Mesendoderm (in vitro differentiated cells): ENCODE measurements around the gene TNFSF11.

Experiments
- DNase-seq: peaks from one replicate; pipeline ENCODE4 v3.0.0; 2013
- H2AK5ac ChIP-seq: 2 replicates; pipeline ENCODE4 v1.6.1; 2013; ENCODE audit warnings: low read length, inconsistent platforms
- H2BK120ac ChIP-seq: 2 replicates; pipeline ENCODE4 v1.6.1; 2013; ENCODE audit warnings: low read depth, mild to moderate bottlenecking, low read length, moderate library complexity, mixed read lengths
- H2BK15ac ChIP-seq: replicated peaks from 2 replicates; pipeline ENCODE4 v1.6.1; 2013; ENCODE audit warnings: low read depth, mild to moderate bottlenecking, moderate library complexity
- H2BK5ac ChIP-seq: 2 replicates; pipeline ENCODE4 v1.6.1; 2013; ENCODE audit warnings: low read length, inconsistent platforms
- H3K18ac ChIP-seq: 2 replicates; pipeline ENCODE4 v1.6.1; 2013; ENCODE audit warnings: mild to moderate bottlenecking, low read length, mixed read lengths
- H3K23ac ChIP-seq: one replicate; pipeline ENCODE4 v1.6.1; 2013; ENCODE audit warnings: low read length
- H3K27ac ChIP-seq: 2 replicates; pipeline ENCODE4 v1.5.1; 2013; ENCODE audit warnings: low read depth, mild to moderate bottlenecking, inconsistent platforms, low read length, moderate library complexity
- H3K27me3 ChIP-seq: 2 replicates; pipeline ENCODE4 v1.6.1; 2013; ENCODE audit warnings: low read length, control low read depth, mild to moderate bottlenecking, inconsistent platforms; ENCODE audit not compliant: insufficient read depth, poor library complexity
- H3K36me3 ChIP-seq: 2 replicates; pipeline ENCODE4 v1.6.1; 2013; ENCODE audit warnings: low read length, inconsistent platforms; ENCODE audit not compliant: control insufficient read depth, insufficient read depth
- H3K4ac ChIP-seq: one replicate; pipeline ENCODE4 v1.6.1; 2013; ENCODE audit warnings: low read depth, mild to moderate bottlenecking, low read length, moderate library complexity
- H3K4me1 ChIP-seq: 2 replicates; pipeline ENCODE4 v1.6.1; 2013; ENCODE audit warnings: low read depth, low read length, inconsistent platforms; ENCODE audit not compliant: control insufficient read depth
- H3K4me2 ChIP-seq: 2 replicates; pipeline ENCODE4 v1.6.1; 2013; ENCODE audit warnings: low read length
- H3K4me3 ChIP-seq: 2 replicates; pipeline ENCODE4 v1.5.1; 2013; ENCODE audit warnings: mild to moderate bottlenecking, low read length
- H3K56ac ChIP-seq: one replicate; pipeline ENCODE4 v1.6.1; 2013; ENCODE audit warnings: low read length
- H3K79me1 ChIP-seq: 2 replicates; pipeline ENCODE4 v1.6.1; 2013; ENCODE audit warnings: low read length, inconsistent platforms
- H3K79me2 ChIP-seq: 2 replicates; pipeline ENCODE4 v1.6.1; 2013; ENCODE audit warnings: mild to moderate bottlenecking, low read length; ENCODE audit not compliant: control insufficient read depth, insufficient read depth
- H3K9ac ChIP-seq: 2 replicates; pipeline ENCODE4 v1.6.1; 2013; ENCODE audit warnings: low read length, inconsistent platforms
- H4K5ac ChIP-seq: one replicate; pipeline ENCODE4 v1.6.1; 2013; ENCODE audit warnings: low read length
- H4K8ac ChIP-seq: one replicate; pipeline ENCODE4 v1.6.1; 2013; ENCODE audit warnings: low read depth, mild to moderate bottlenecking, control low read depth, low read length, moderate library complexity
- WGBS: extraction: QIAGEN DNeasy Blood & Tissue Kit; methylation state at CpG from one replicate; pipeline ENCODE4 v1.1.7; 2013; ENCODE audit warnings: low lambda C conversion rate, missing lambda C conversion rate; ENCODE audit not compliant: insufficient coverage; ENCODE audit errors: extremely low coverage; 5-methylcytosine and 5-hydroxymethylcytosine counted together

TNFSF11 gene

DNA sequence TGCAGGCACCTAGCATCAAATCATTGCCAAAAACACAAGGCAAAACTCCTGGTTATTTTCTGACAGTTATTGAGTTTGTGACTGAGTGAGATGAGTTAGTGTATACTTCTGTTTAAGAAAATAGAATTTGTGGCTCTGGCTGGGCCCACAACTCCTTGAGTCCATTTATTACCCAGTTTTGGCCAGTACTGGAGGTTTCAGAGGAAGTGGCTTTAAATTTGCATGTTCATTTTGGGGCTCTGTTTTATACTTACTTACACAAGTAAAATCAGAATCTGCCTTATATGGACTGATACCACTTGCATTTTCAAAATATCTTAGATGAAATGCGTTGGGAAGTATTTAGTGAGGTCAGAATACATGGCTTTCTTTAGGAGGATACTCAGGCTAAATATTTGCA is 29.0 kb downstream of the TNFSF11 start:
- no CpG with 5 or more reads among the region's 1 CpG for WGBS
- no peak overlapping the region for H3K27ac ChIP-seq
- H4K8ac ChIP-seq: no peak overlapping the region
- no peak overlapping the region for H2BK120ac ChIP-seq
- H3K9ac ChIP-seq: no peak overlapping the region
- no peaks in the 10 kb centered on the region for H3K79me2 ChIP-seq
- H2AK5ac ChIP-seq: no peak overlapping the region
- H3K4me2 ChIP-seq: no peak overlapping the region
- H3K4me1 ChIP-seq: no peaks in the 10 kb centered on the region
- H3K4ac ChIP-seq: no peak overlapping the region
- no peak overlapping the region for H2BK15ac ChIP-seq
- no peak overlapping the region for H2BK5ac ChIP-seq
- no peaks in the 10 kb centered on the region for H3K79me1 ChIP-seq
- no peak overlapping the region for H3K56ac ChIP-seq
- no peaks in the 10 kb centered on the region for H3K36me3 ChIP-seq
- H3K27me3 ChIP-seq: no peaks in the 10 kb centered on the region
- no peak overlapping the region for H4K5ac ChIP-seq
- no peak for DNase-seq
- no peak overlapping the region for H3K4me3 ChIP-seq
- no peak overlapping the region for H3K23ac ChIP-seq
- H3K18ac ChIP-seq: no peak overlapping the region

DNA sequence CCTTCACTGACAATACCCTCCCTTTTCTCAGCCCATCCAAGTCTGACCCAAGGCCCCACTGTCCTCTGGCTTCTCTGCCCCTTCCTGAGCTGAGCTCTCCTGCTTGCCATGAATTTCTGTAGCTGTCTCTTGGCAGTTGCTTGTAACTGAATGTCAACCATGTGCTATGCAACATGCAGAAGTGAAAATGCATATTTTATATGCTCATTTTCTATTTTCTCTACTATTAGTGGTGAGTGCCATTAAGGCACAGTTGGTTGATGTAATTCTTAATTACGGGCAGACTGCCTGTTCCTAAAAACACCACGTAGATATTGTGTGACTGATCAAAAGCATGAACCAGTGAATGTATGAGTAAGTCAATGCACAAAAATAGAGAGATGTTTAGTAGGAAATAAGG is 29.6 kb downstream of the TNFSF11 start:
- no CpG with 5 or more reads among the region's 2 CpGs for WGBS
- no peaks in the 10 kb centered on the region for H3K27me3 ChIP-seq
- H3K18ac ChIP-seq: no peak overlapping the region
- H2BK120ac ChIP-seq: no peak overlapping the region
- no peak for DNase-seq
- no peak overlapping the region for H3K4ac ChIP-seq
- no peak overlapping the region for H3K56ac ChIP-seq
- no peak overlapping the region for H4K8ac ChIP-seq
- H2BK15ac ChIP-seq: no peak overlapping the region
- no peak overlapping the region for H3K9ac ChIP-seq
- H3K4me1 ChIP-seq: no peaks in the 10 kb centered on the region
- H3K23ac ChIP-seq: no peak overlapping the region
- H3K79me1 ChIP-seq: no peaks in the 10 kb centered on the region
- no peaks in the 10 kb centered on the region for H3K79me2 ChIP-seq
- H3K4me3 ChIP-seq: no peak overlapping the region
- no peak overlapping the region for H4K5ac ChIP-seq
- no peak overlapping the region for H2AK5ac ChIP-seq
- H3K27ac ChIP-seq: no peak overlapping the region
- H3K4me2 ChIP-seq: no peak overlapping the region
- H2BK5ac ChIP-seq: no peak overlapping the region
- no peaks in the 10 kb centered on the region for H3K36me3 ChIP-seq

- Histone ChIP-seq H2BK120ac (no peak overlapping the region), H3K4me1 (no peaks in the 10 kb centered on the region), H3K56ac (no peak overlapping the region), H3K79me2 (no peaks in the 10 kb centered on the region), H2AK5ac (no peak overlapping the region), H4K8ac (no peak overlapping the region), H4K5ac (no peak overlapping the region), H2BK5ac (no peak overlapping the region), H3K4ac (no peak overlapping the region), H3K27ac (no peak overlapping the region), H3K79me1 (no peaks in the 10 kb centered on the region), H2BK15ac (no peak overlapping the region), H3K27me3 (no peaks in the 10 kb centered on the region), H3K18ac (no peak overlapping the region), H3K4me2 (no peak overlapping the region), H3K36me3 (no peaks in the 10 kb centered on the region), H3K23ac (no peak overlapping the region), H3K4me3 (no peak overlapping the region), H3K9ac (no peak overlapping the region)
- WGBS: no CpG with 5 or more reads among the region's 2 CpGs
- no peak for DNase-seq
Observed at GRCh38 chr13:42607546-42607945, 33.6 kb downstream of the TNFSF11 start.

DNA sequence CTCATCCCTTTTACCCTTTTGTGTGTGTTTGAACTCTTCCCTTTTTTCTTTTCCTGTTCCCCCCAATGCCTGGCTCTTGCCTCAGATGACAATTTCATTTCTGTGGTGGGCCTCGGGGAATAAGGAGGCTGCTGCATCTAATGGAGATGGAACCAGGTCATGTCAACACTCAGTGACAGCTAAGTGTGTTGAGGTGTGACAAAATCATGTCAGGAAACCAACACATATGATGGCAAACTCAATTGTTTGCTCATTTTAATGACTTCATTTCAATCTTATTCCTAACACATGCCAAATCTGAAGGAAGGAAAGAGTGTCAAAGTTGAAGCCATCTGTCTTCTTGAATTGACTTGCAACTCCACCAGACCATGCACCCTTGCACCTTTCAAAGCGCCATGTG is 36.7 kb downstream of the TNFSF11 start:
- H2BK5ac ChIP-seq: no peak overlapping the region
- H4K8ac ChIP-seq: no peak overlapping the region
- H3K23ac ChIP-seq: no peak overlapping the region
- H3K36me3 ChIP-seq: no peaks in the 10 kb centered on the region
- H3K79me1 ChIP-seq: no peaks in the 10 kb centered on the region
- H4K5ac ChIP-seq: no peak overlapping the region
- H2BK15ac ChIP-seq: no peak overlapping the region
- H3K56ac ChIP-seq: no peak overlapping the region
- no peak overlapping the region for H3K9ac ChIP-seq
- no peaks in the 10 kb centered on the region for H3K79me2 ChIP-seq
- no CpG with 5 or more reads among the region's 2 CpGs for WGBS
- H3K4ac ChIP-seq: no peak overlapping the region
- no peak overlapping the region for H3K18ac ChIP-seq
- no peak overlapping the region for H3K4me3 ChIP-seq
- H3K4me1 ChIP-seq: no peaks in the 10 kb centered on the region
- H3K27me3 ChIP-seq: no peaks in the 10 kb centered on the region
- H2BK120ac ChIP-seq: no peak overlapping the region
- no peak overlapping the region for H3K4me2 ChIP-seq
- no peak overlapping the region for H3K27ac ChIP-seq
- no peak overlapping the region for H2AK5ac ChIP-seq
- no peak for DNase-seq

GRCh38 chr13:42611086-42611779 is 37.3 kb downstream of the TNFSF11 start:
- no peaks in the 10 kb centered on the region for H3K27me3 ChIP-seq
- no peak overlapping the region for H3K4me3 ChIP-seq
- H3K4ac ChIP-seq: no peak overlapping the region
- no peak overlapping the region for H4K5ac ChIP-seq
- no peak overlapping the region for H3K18ac ChIP-seq
- no peaks in the 10 kb centered on the region for H3K36me3 ChIP-seq
- H4K8ac ChIP-seq: no peak overlapping the region
- no peaks in the 10 kb centered on the region for H3K79me1 ChIP-seq
- H3K4me2 ChIP-seq: no peak overlapping the region
- no peaks in the 10 kb centered on the region for H3K79me2 ChIP-seq
- H2BK5ac ChIP-seq: no peak overlapping the region
- no peak overlapping the region for H3K56ac ChIP-seq
- DNase-seq: no peak
- no peak overlapping the region for H3K27ac ChIP-seq
- no peak overlapping the region for H2BK120ac ChIP-seq
- H2BK15ac ChIP-seq: no peak overlapping the region
- H3K9ac ChIP-seq: no peak overlapping the region
- no peak overlapping the region for H2AK5ac ChIP-seq
- no CpG with 5 or more reads among the region's 2 CpGs for WGBS
- H3K4me1 ChIP-seq: no peaks in the 10 kb centered on the region
- H3K23ac ChIP-seq: no peak overlapping the region
